Retinal pigment epithelial cell (primary cell): ENCODE data around the gene IL11RA.
A peak's percentile ranks its signal among the peaks of the same experiment; 100 is the strongest.

Experiments used
- DNase-seq: peaks from one replicate; pipeline ENCODE4 v3.0.0-alpha.2; 2010; ENCODE audit warnings: low read depth
- H3K4me3 ChIP-seq: 2 replicates; pipeline ENCODE4 v1.5.1; 2011; ENCODE audit warnings: mild to moderate bottlenecking, low read length, control low read depth, moderate library complexity
- CTCF ChIP-seq: conservative IDR thresholded peaks from 2 replicates; pipeline ENCODE4 v1.5.1; 2011; ENCODE audit warnings: low read depth, low read length, control low read depth, inconsistent platforms

Gene IL11RA

GRCh38 chr9:34624475-34625185, 27.4 kb upstream of the IL11RA start:
- no peak overlapping the region for H3K4me3 ChIP-seq
- DNase-seq, result no peak
- TF ChIP-seq CTCF, result no peak

- no peak overlapping the region for H3K4me3 ChIP-seq
- DNase-seq, result no peak
- no peak for TF ChIP-seq CTCF
Observed at GRCh38 chr9:34625186-34625486, 26.8 kb upstream of the IL11RA start.

GRCh38 chr9:34627716-34628655, 24.0 kb upstream of the IL11RA start:
- no peak overlapping the region for H3K4me3 ChIP-seq
- no peak for DNase-seq
- no peak for TF ChIP-seq CTCF

GRCh38 chr9:34628656-34629490, 23.1 kb upstream of the IL11RA start, which contains the start of gene ARID3C:
TSS of gene ARID3C (minus strand) at chr9:34629066. CDS start at chr9:34628014, 1,052 bp downstream.
- peak within 1 kb of the TSS; percentile 19 for H3K4me3 ChIP-seq
- TF ChIP-seq CTCF, result no peak
- no peak for DNase-seq

- no peak for TF ChIP-seq CTCF
- DNase-seq, result no peak
- H3K4me3 ChIP-seq, result no peak overlapping the region
Observed at GRCh38 chr9:34629491-34629808, 22.5 kb upstream of the IL11RA start.

GRCh38 chr9:34630402-34631154, 21.4 kb upstream of the IL11RA start:
- DNase-seq, result no peak
- TF ChIP-seq CTCF, result no peak
- no peak overlapping the region for H3K4me3 ChIP-seq
